ENCODE results near the gene IL15RA.
"Not testable (repeated sequence)": the region's sequence is repeated elsewhere in the genome, so short reads cannot be mapped to it uniquely, and the experiment has no call there.

The IL15RA gene

GRCh38 chr10:5951721-5952407 is 25.5 kb downstream of the IL15RA start:
- TF ChIP-seq CTCF (conservative IDR thresholded peaks at IDR 0.05) = no peak
- no peak for TF ChIP-seq ZFX (IDR thresholded peaks at IDR 0.05)
- H3K27ac ChIP-seq = no peak overlapping the region; the same call in 1 of the 2 replicates

- TF ChIP-seq ZFX (IDR thresholded peaks at IDR 0.05) = no peak
- TF ChIP-seq CTCF (conservative IDR thresholded peaks at IDR 0.05) = no peak
- peak overlapping the region; percentile 63 for H3K27ac ChIP-seq
Observed at GRCh38 chr10:5951167-5951711, 26.1 kb downstream of the IL15RA start.

GRCh38 chr10:5949009-5949759 is 28.2 kb downstream of the IL15RA start:
- TF ChIP-seq CTCF (conservative IDR thresholded peaks at IDR 0.05) = no peak
- peak overlapping the region; percentile 53 for H3K27ac ChIP-seq

- no peak overlapping the region for H3K27ac ChIP-seq
- TF ChIP-seq CTCF (conservative IDR thresholded peaks at IDR 0.05) (no peak), ZFX (IDR thresholded peaks at IDR 0.05) (no peak)
Observed at GRCh38 chr10:5948208-5948585, 29.1 kb downstream of the IL15RA start.

GRCh38 chr10:5947471-5948207 is 29.7 kb downstream of the IL15RA start:
- TF ChIP-seq CTCF (conservative IDR thresholded peaks at IDR 0.05) = no peak
- no peak for TF ChIP-seq ZFX (IDR thresholded peaks at IDR 0.05)
- no peak overlapping the region for H3K27ac ChIP-seq

GRCh38 chr10:5946786-5947185 is 30.6 kb downstream of the IL15RA start:
- no peak overlapping the region for H3K27ac ChIP-seq
- TF ChIP-seq ZFX (IDR thresholded peaks at IDR 0.05) (no peak), CTCF (conservative IDR thresholded peaks at IDR 0.05) (no peak)

- H3K27ac ChIP-seq = not testable (repeated sequence)
Observed at GRCh38 chr10:5946419-5946775, 30.9 kb downstream of the IL15RA start.
